ENCODE data around the gene SYDE2.
"Not testable (repeated sequence)": the region's sequence is repeated elsewhere in the genome, so short reads cannot be mapped to it uniquely, and the experiment has no call there.

The SYDE2 gene, protein sequence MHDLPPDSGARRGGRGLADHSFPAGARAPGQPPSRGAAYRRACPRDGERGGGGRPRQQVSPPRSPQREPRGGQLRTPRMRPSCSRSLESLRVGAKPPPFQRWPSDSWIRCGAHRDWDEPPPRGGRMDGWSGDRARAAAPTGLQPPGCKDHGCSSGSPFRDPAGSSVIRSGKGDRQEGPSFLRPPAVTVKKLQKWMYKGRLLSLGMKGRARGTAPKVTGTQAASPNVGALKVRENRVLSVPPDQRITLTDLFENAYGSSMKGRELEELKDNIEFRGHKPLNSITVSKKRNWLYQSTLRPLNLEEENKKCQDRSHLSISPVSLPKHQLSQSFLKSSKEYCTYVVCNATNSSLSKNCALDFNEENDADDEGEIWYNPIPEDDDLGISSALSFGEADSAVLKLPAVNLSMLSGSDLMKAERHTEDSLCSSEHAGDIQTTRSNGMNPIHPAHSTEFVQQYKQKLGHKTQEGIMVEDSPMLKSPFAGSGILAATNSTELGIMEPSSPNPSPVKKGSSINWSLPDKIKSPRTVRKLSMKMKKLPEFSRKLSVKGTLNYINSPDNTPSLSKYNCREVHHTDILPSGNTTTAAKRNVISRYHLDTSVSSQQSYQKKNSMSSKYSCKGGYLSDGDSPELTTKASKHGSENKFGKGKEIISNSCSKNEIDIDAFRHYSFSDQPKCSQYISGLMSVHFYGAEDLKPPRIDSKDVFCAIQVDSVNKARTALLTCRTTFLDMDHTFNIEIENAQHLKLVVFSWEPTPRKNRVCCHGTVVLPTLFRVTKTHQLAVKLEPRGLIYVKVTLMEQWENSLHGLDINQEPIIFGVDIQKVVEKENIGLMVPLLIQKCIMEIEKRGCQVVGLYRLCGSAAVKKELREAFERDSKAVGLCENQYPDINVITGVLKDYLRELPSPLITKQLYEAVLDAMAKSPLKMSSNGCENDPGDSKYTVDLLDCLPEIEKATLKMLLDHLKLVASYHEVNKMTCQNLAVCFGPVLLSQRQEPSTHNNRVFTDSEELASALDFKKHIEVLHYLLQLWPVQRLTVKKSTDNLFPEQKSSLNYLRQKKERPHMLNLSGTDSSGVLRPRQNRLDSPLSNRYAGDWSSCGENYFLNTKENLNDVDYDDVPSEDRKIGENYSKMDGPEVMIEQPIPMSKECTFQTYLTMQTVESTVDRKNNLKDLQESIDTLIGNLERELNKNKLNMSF

GRCh38 chr1:85200463-85201339 lies at the start of gene SYDE2:
TSS of gene SYDE2 (minus strand) at chr1:85201016. CDS start at chr1:85200996, 20 bp downstream.
- in situ Hi-C loops (cut with HindIII; ENCODE audit: low sequenced_read_pairs) = no loop called here
- no peak for TF ChIP-seq CTCF (IDR thresholded peaks at IDR 0.05; ENCODE audit: low read depth, low read length)
- peak; percentile 58 for DNase-seq (ENCODE audit: low read depth, low spot score)
- peak within 1 kb of the TSS; percentile 55 for H3K4me3 ChIP-seq (ENCODE audit: low read depth, low read length)

DNA sequence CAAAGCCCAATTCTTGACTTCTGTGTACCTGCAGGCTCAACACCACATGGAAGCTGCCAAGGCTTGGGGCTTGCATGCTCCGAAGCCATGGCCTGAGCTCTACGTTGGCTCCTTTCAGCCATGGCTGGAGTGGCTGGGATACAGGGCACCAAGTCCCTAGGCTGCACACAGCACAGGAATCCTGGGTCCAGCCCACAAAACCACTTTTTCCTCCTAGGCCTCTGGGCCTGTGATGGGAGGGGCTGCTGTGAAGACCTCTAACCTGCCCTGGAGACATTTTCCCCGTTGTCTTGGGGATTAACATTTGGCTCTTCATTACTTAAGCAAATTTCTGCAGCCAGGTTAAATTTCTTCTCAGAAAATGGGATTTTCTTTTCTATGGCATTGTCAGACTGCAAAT lies 48.2 kb upstream of the SYDE2 start:
- in situ Hi-C loops (cut with HindIII; ENCODE audit: low sequenced_read_pairs); DNase-seq (ENCODE audit: low read depth, low spot score); H3K4me3 ChIP-seq (ENCODE audit: low read depth, low read length): not testable (repeated sequence)

GRCh38 chr1:85245891-85246290 lies 45.1 kb upstream of the SYDE2 start:
- in situ Hi-C loops (cut with HindIII; ENCODE audit: low sequenced_read_pairs) = no loop called here
- no peak for TF ChIP-seq CTCF (IDR thresholded peaks at IDR 0.05; ENCODE audit: low read depth, low read length)
- no peak for DNase-seq (ENCODE audit: low read depth, low spot score)
- no peak overlapping the region for H3K4me3 ChIP-seq (ENCODE audit: low read depth, low read length)

DNA sequence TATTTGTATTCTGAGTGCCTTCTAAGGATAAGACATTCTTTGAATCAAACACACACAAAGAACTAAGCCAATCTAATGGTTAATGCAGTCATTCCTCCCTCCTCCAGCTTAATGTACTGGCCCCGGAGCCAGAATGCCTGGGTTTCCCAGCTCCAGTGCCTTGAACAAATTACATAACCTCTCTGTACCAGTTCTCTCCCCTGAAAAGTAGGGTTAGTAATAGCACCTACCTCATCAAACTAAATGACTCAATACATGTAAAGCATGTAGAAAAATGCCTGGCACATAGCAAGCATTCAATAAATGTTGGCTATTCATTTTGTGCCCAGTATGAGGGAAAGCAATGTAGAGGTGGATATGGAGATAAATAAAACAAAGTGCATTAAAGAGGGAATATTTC lies 44.6 kb upstream of the SYDE2 start:
- in situ Hi-C loops (cut with HindIII; ENCODE audit: low sequenced_read_pairs) = no loop called here
- TF ChIP-seq CTCF (IDR thresholded peaks at IDR 0.05; ENCODE audit: low read depth, low read length) = no peak
- no peak overlapping the region for H3K4me3 ChIP-seq (ENCODE audit: low read depth, low read length)
- no peak for DNase-seq (ENCODE audit: low read depth, low spot score)

- H3K4me3 ChIP-seq (ENCODE audit: low read depth, low read length) = no peak overlapping the region
- in situ Hi-C loops (cut with HindIII; ENCODE audit: low sequenced_read_pairs) = no loop called here
- no peak for DNase-seq (ENCODE audit: low read depth, low spot score)
- TF ChIP-seq CTCF (IDR thresholded peaks at IDR 0.05; ENCODE audit: low read depth, low read length) = no peak
These were observed 43.6 kb upstream of the SYDE2 start for GRCh38 chr1:85244271-85245061.

DNA sequence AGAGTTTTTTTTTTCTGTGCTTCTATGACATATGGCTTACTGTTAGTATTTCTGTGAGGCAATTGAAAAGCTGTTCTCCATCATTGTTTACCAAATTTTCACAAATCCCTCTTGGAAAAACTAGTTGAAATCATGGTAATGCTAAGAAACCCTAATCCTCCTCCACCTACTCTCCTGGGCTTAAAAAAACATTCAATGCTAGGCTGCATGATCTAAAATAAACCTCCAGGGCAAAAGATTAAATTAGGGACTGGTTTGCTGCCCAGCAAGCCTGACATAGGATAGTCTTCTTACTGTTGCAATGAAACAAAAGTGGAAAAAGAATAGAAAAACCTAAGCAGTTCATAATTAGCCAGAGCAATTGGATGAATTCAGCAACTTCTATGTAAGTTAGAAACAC lies 42.6 kb upstream of the SYDE2 start:
- no peak for TF ChIP-seq CTCF (IDR thresholded peaks at IDR 0.05; ENCODE audit: low read depth, low read length)
- no peak for DNase-seq (ENCODE audit: low read depth, low spot score)
- H3K4me3 ChIP-seq (ENCODE audit: low read depth, low read length) = no peak overlapping the region
- in situ Hi-C loops (cut with HindIII; ENCODE audit: low sequenced_read_pairs) = no loop called here

Measured in astrocyte of the spinal cord (primary cell).